Measurements from ENCODE around the gene DEK.

DEK gene

DNA sequence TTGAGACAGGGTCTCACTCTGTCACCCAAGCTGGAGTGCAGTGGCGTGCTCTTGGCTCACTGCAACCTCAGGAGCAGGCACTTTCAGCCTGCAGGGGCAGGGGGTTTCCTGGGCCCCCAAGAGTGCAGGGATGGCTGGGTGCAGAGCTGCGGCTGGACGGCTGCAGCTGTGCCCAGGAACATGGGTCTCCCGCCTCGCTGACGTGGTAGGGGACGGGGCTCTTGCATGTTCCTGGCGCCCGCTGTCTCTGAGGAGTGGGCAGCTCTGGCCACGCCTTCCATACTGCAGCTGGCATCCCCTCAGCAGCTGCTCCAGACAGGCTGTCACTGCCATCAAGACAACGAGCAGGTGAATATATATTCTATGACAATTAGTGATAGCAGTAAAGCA lies 2.2 kb upstream of the DEK start:
- no peak for DNase-seq

DNA sequence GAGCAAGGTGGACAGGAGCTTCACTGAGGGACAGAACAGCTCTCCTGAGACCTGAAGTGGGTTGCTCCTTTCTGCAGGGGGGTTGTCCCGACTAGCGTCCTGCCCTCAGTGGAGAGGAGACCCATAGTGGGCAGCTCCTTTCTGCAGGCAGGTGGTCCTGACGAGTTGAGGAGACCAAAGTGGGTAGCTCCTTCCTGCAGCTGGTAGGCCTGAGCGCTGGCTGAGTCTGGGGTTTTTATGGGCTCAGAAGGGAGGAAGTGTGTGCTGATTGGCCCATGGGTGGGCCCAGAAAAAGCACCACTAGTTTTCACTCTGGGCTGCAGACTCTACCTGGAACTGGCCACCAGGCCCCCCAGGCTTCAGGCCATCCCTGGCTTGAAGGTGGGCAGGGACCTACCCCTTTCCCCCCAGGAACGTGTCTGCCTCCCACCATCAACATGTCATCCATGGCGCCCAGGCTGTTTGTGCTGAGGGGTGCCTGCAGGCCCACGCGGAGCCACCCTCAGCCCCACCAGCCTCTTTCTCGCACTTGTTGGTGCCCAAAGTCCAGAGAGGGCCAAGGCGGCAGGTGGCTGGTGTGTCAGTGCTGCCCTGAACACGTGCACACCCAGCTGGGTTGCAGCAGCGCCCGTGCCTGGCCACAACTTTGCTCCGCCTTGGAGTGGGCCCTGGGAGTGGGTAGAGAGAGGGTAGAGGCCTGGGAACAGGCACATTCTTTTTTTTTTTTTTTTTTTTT lies 1.6 kb upstream of the DEK start:
- DNase-seq, result no peak

DNA sequence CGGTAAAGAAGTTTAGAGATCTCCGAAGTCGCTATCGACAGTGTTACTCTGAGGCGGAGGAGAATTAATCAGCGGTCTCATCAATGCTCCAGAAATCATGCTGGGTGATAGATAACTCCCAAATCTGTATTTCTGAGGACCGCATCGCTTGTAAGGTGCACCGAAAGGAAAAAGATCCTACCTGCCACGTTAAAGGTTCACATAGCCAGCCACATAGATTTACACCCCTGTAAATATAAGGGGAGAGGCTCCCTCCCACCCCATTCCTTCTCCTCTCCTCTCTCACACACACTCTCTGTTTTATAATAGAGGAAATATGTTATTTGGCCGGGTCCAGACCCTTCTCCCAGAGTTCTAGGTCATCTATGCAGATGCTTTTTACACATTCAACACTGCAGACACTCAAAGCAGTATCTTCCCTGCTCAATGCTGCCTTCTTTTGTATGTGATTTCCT lies 620 bp upstream of the DEK start:
- no peak for DNase-seq

DNA sequence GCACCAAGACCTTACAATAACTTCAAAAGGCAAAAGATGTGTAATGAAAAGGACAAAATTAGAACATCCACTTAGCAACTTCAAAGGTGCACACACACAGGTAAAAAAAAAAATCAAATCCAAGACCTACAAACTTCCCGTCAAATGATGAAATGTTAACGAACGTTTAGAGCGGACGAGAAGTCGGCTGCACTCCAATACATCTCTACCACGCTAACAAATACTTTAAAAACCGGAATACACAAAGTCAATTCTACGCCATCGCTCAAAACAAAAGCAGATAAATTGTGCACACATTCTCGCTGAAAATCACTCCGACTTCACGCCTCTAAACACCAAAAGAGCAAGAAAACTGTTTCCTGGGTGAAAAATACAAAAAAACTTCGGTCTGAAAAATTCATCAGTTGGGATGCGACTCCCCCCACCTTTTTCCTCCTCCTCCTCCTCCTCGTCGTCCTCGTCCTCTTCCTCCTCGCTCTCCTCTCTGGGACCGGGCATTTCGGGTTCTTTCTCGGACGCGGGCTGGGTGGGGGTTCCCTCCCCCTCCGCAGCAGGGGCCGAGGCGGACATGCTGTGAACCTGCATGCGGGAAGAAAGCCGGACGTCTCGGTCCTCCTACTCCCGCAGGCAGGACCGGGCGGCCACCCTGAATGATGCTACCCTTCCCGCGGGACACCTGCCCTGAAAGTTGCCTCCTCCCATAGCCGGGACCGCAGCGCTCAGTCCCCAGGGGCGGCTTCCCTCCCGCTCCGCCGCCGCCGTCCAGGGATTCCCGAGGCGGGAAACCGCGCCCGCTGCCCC lies 712 bp downstream of the DEK start:
- DNase-seq, result peak in 17 of 56 donors; percentile 23 to 71 (median 59)

DNA sequence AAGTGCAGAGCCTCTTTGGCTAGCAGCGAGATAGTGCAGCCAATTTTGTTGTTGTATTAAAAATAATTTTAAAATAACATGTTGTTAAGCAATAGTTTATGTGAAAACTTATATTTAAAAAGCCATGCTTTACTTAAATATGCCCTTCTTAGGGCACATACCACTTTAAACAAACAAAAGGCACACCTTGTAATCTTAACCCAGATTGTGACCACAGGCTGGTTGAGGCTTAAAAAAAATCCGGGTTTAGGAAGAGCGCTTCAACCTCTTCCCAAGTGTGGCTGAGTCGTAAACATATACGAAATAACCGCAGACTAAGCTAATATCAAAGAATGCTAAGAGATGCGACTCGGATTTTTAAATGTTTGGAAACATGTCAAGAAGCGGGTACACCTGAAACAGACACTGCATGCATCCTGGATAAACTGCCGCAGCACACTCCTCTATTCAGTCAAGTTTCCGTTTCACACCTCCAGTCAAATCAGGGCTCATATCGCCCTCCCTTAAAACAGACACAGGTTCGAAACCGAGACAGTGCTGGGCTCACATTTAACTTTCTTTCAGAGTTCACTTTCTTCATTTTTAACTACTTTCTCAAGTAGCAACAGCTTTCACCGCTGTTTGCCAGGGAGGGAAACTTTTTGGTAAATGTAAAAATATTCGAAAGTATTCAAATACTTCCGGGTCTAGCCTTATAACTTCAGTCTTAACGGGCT lies 1.5 kb downstream of the DEK start:
- DNase-seq, result no peak

DNA sequence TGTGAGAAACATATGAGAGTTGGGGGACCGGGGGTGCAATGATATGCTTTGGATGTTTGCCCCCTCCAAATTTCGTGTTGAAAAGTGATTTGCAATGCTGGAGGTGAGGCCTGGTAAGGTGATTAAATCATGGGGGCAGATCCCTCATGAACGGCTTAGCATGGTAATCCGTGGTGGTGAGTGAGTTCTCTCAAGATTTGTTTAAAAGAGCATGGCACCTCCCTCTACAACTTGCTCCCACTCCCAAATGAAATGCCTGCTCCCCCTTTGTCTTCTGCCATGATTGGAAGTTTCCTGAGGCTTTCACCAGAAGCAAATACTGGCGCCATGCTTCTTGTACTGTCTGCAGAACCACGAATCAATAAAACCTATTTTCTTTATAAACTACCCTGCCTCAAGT lies 2.5 kb downstream of the DEK start:
- DNase-seq, result no peak

DNA sequence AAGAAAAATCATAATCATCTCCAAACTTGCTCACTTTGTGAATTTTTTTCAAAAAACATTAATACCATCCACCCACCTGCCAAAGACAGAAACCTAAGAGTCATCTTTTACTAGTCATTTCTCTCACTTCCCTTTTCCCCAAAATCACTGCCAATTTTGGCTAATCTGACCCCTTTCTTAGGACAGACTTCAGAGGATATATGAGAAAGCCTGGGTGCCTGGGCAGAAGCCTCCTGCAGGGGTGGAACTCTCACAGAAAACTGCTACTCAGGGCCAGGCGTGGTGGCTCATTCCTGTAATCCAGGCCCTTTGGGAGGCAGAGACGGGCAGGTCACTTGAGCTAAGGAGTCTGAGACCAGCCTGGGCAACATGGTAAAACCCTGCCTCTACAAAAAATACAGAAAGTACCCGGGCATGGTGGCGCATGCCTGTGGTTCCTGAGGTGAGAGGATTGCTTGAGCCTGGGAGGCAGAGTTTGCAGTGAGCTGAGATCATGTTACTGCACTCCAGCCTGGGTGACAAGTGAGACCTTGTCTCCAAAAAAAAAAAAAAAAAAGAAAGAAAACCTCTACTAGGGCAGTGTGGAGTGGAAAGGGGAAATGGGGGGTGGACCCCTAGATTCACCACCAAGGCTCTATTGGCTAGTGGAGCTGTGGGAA lies 3.8 kb downstream of the DEK start:
- no peak for DNase-seq

DNA sequence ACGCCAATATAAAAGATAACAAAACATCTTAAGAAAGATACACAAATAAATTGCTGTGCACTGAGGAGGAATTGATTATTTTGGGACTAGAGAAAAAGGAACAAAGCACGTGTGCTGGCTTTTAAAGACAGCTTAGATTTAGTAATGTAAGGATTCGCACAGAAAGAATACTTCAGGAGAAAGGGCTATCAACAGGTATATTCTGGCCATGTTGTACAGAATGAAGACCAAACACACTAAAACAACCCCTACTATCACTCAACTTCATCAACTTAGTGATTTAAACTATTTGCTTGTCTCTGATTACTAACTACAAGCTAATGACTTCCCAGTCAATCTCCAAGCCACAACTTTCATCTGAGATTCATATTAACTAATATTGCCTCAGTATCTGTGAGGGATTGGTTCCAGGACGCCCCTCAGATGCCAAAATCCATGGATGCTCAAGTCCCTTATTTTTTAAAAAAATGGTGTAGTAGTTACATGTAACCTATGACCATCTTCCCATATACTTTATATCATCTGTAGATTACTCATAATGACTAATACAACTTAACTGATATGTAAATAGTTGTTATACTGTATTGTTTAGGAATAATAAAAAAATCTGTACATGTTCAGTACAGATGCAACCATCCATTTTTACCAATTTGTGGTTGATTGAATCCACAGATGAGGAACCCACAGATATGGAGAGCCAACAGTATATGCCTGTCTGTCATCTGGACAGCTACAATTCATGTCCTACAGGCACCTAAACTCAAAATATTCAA lies 4.5 kb downstream of the DEK start:
- DNase-seq, result no peak

DNA sequence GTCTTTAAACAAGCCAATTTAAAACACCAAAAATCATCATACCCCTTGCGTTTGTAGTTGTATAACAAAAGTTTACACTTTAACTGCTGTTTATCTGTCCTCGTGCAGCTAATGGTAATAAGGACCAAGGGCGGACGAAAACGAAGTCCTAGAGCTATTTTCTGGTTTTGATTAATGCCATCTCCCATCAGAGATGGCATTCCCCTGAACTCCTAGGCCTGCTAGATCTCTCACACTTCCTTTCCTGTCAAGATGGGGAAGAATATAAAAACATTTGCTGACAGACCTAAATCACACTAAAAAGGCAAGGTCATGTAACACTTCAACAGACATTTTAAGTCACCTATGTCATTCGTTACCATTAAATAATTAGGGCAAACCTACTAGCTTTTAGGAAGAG lies 9.5 kb downstream of the DEK start:
- DNase-seq, result no peak

DNA sequence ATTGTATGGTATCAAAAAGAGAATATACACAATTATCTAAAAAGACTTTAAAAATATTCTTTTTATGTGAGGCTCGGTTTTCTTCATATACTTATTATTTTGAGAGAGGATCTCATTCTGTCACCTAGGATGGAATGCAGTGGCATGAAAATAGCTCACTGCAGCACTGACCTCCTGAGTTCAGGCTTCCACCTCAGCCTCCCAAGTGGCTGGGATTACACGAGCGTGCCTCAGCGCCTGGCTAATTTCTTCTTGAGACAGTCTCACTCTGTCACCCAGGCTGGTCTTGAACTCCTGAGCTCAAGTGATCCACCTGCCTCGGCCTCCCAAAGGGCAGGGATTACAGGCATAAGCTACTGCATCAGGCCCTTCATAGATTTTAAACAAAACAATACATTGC lies 10.7 kb downstream of the DEK start:
- DNase-seq, result no peak

DNA sequence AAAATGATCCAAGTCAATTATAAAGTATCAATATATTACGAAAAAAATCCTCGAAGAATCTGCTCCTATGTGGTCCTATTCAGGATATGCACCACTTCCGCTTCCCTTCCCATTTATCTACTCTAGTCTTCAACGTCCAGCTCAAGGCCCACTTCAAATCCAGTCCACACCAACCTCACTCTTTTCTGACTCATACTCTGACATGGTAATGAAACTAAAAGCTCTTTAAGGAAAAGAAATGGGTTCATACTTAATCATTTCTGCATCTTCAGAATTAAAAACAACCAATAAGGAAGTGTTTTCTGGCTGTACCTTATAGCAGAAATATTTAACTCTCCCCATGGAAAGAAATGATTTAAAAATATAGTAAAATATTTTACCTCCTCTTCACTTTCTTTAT lies 15.1 kb downstream of the DEK start:
- no peak for DNase-seq

DNA sequence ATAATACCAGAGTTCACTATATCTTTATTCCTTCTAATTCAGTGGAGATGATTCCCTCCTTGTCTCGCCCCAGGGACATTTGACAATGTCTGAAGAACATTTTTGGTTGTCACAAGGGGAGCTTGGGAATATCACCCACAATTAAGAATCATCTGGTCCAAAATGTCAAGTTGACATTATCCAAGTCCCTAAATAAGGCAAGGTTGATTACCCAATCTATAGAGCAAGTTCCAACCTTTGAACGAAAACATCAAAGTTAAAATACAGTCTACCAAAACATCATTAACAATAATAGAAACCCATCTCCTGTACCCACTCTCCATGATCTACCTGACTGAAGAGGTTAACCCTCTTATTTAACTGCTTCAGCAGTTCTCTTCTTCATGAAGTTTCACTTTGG lies 15.6 kb downstream of the DEK start:
- no peak for DNase-seq

DNA sequence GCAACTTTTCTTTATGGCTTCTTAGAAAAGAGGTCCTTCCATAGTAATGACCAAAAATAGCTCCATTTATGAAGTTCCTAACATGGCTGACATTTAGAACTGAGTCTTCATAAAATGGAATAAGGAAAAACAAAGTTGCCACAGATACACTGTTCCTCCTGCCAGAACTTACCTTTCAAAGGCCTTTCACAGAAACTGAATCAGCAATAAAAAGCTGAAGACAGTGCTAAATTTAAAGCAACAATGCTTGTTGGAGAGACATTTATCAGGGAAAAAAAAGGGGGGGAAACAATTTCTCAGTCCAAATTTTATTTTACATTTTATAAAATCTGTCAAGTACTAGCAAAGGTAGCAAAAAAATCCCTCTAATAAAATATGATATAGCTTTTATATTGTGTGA lies 17.3 kb downstream of the DEK start:
- no peak for DNase-seq

DNA sequence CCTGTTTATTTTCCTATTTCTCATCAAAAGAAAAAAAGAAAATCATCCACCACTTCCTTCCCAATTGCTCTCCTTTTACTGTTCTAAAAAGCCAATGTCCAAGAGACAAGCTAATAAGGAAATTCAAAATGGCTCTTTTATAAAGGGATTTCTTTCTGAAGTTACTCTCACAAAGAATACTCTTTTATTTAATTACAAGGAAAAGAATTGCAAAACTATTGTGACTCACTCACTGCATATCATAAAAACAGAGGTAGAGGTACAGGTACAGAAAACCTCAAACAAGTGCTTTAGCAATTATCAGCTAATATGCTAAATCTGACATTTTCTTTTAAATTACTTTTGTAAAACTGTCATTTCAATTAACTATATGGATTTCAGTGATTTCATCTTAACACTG lies 18.1 kb downstream of the DEK start:
- no peak for DNase-seq

DNA sequence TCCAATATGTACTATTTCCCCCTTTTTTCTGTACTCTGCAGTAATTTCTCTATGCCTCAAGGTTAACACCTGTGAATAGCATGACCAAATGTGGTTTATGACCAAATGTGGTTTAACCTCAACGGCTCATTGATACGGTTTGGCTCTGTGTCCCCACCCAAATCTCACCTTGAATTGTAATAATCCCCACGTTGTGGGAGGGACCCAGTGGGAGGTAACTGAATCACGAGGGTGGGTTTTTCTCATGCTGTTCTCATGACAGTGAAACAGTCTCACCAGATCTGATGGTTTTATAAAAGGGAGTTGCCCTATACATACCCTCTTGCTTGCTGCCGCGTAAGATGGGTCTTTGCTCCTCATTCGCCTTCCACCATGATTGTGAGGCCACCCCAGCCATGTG lies 18.7 kb downstream of the DEK start:
- DNase-seq, result no peak

DNA sequence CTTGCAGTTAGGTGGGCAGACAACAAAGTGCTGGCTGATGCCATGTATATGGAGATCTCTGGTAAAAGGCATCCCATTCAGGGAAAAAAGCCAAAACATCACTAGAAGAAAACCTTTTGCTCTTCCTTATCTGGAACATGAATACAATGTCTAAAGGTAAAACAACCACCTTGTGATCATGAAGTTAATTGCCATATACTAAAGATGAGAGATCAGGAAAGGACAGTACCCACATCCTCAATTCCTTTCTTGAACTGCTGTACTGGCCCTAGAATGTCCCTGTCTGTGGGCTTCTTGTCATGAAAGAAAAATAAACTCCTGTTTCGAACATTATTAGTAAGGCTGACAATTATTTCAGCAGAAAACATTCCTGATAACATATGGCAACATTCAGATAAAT lies 19.3 kb downstream of the DEK start:
- no peak for DNase-seq

DNA sequence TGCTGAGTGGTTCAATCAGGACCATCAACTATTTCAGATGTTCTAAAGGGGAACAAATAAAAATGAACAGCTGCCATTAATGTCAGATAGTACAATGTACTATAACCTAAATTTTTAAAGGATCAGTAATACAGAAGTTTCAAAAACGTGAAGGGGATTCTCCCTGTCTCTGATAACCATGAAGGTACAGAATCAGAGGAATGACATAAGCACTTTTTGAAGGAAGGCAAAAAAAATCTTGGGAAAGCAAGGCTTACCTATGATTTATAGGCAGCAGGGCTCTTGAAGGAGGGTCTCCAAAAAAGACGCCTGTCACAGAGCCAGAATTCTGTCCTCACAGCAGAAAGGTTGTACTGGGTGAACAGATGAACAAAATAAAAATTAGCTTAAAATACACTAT lies 20.1 kb downstream of the DEK start:
- DNase-seq, result no peak

DNA sequence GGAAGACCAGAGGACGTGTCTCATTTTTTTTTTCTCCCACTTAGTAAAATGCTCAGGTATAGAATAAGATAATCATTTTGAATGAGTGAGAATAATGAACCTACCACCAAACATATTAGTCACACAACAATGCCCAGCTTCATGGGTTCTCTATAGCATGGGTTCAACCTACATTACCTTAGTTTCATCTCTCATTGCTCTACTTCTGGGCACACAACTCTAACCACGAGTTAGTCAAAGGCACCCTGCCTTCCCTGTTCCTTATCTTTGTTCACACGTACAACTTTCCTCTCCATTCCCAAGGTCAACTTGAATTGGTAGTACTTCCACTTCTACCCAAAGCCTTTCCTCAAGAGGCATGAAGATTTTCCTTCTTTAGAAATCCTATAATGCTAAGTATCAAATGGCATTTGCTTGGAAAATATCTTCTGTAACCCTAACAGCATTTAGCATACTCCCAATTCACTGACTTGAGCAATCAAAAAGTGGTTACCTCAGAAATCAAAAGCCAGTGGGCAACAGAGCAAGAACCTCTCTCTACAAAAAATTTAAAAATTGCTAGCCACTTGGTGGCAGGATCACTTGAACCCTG lies 20.9 kb downstream of the DEK start:
- DNase-seq, result no peak

DNA sequence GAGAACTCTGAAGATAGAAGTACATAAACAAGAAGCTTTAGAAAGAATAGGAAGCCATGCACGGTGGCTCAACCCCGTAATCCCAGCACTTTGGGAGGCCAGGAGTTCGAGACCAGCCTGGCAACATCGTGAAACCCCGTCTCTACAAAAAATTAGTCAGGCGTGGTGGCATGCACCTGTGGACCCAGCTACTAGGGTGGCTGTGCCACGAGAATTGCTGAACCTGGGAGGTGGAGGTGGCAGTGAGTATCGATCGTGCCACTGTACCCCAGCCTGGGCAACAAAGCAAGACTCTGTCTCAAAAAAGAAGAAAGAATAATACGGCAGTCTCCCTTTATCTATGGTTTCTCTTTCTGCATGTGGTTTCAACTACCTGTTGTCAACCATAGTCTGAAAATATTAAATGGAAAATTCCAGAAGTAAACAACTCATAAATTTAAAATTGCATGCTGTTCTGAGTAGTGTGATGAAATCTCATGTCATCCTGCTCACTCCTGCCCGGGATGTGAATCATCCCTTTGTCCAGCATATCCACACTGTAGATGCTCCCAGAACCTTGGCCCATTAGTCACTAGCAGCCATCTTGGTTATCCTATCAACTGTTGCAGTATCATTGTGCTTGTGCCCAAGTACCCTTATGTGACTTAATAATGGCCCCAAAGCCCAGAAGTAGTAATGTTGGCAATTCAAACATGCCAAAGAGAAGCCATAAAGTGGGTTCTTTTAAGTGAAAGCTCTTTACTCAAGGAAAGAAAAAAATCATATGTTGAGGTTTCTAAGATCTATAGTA lies 22.1 kb downstream of the DEK start:
- peak in 1 of 56 donors; percentile 34 for DNase-seq

Measured in nucleus accumbens (tissue), 56 donors.